A673 (cell line): Measurements from ENCODE around the gene NCKAP5.

ENCODE experiments used
- CTCF ChIP-seq: fragments of 300-800, 200-600 bp; sonication (generic); conservative IDR thresholded peaks from 2 replicates; pipeline ENCODE4 v1.5.1; 2017; ENCODE audit warnings: low read depth, mild to moderate bottlenecking, antibody characterized with exemption, low read length, moderate library complexity, mixed read lengths
- EZH2 ChIP-seq: fragments of 200-600 bp; sonication (generic); IDR thresholded peaks from 2 replicates; pipeline ENCODE4 v1.6.1; 2017; ENCODE audit warnings: borderline replicate concordance, low read depth, mild to moderate bottlenecking, mixed read lengths, antibody characterized with exemption, low read length; ENCODE audit not compliant: poor library complexity, severe bottlenecking

- no peak for TF ChIP-seq CTCF
- no peak for TF ChIP-seq EZH2
These were observed 143.4 kb downstream of the NCKAP5 start for GRCh38 chr2:133424876-133425275.
